ENCODE results near the gene DCLRE1A. TPM values are rescaled to one million over a fixed set of nuclear protein-coding genes. Genes with fewer than 3 reads are reported as not detected.
A peak's percentile ranks its signal among the peaks of the same experiment; 100 is the strongest.

Gene DCLRE1A
- total and polyA plus RNA-seq, 9 donors = 4.4 to 6.6 (median 5.5) TPM

GRCh38 chr10:113859261-113859660, 5.4 kb upstream of the DCLRE1A start:
- Histone ChIP-seq H3K27me3 (ENCODE audit: control insufficient read depth, insufficient read depth, low read length) (no peaks in the 10 kb centered on the region), H3K9me3 (replicated peaks; ENCODE audit: control insufficient read depth, low read depth, low read length) (no peaks in the 10 kb centered on the region), H3K4me1 (ENCODE audit: control insufficient read depth, insufficient read depth, low read length) (peaks cover 5% of the 10 kb centered on the region), H3K4me3 (ENCODE audit: low read length) (no peak overlapping the region), H3K27ac (ENCODE audit: low read length) (no peak overlapping the region), H3K36me3 (ENCODE audit: control insufficient read depth, insufficient read depth, low read length) (peaks cover 12% of the 10 kb centered on the region)
- WGBS (ENCODE audit: insufficient coverage) = no CpG with 5 or more reads among the region's 2 CpGs
- DNase-seq = no peak

GRCh38 chr10:113858541-113858940, 4.7 kb upstream of the DCLRE1A start:
- Histone ChIP-seq H3K36me3 (ENCODE audit: control insufficient read depth, insufficient read depth, low read length) (peaks cover 12% of the 10 kb centered on the region), H3K4me3 (ENCODE audit: low read length) (no peak overlapping the region), H3K27me3 (ENCODE audit: control insufficient read depth, insufficient read depth, low read length) (no peaks in the 10 kb centered on the region), H3K27ac (ENCODE audit: low read length) (no peak overlapping the region), H3K4me1 (ENCODE audit: control insufficient read depth, insufficient read depth, low read length) (peaks cover 5% of the 10 kb centered on the region), H3K9me3 (replicated peaks; ENCODE audit: control insufficient read depth, low read depth, low read length) (no peaks in the 10 kb centered on the region)
- WGBS (ENCODE audit: insufficient coverage) = no CpG with 5 or more reads among the region's 2 CpGs
- no peak for DNase-seq

GRCh38 chr10:113857210-113857609, 3.3 kb upstream of the DCLRE1A start:
- no peak for DNase-seq
- H3K27ac ChIP-seq (ENCODE audit: low read length) = no peak overlapping the region
- no peak overlapping the region for H3K4me3 ChIP-seq (ENCODE audit: low read length)
- peaks cover 12% of the 10 kb centered on the region for H3K36me3 ChIP-seq (ENCODE audit: control insufficient read depth, insufficient read depth, low read length)
- no peaks in the 10 kb centered on the region for H3K27me3 ChIP-seq (ENCODE audit: control insufficient read depth, insufficient read depth, low read length)
- peaks cover 5% of the 10 kb centered on the region for H3K4me1 ChIP-seq (ENCODE audit: control insufficient read depth, insufficient read depth, low read length)
- no peaks in the 10 kb centered on the region for H3K9me3 ChIP-seq (replicated peaks; ENCODE audit: control insufficient read depth, low read depth, low read length)

- H3K4me3 ChIP-seq (ENCODE audit: low read length) = no peak overlapping the region
- no peaks in the 10 kb centered on the region for H3K27me3 ChIP-seq (ENCODE audit: control insufficient read depth, insufficient read depth, low read length)
- peaks cover 9% of the 10 kb centered on the region for H3K36me3 ChIP-seq (ENCODE audit: control insufficient read depth, insufficient read depth, low read length)
- DNase-seq = no peak
- no CpG with 5 or more reads among the region's 1 CpG for WGBS (ENCODE audit: insufficient coverage)
- H3K9me3 ChIP-seq (replicated peaks; ENCODE audit: control insufficient read depth, low read depth, low read length) = no peaks in the 10 kb centered on the region
- H3K27ac ChIP-seq (ENCODE audit: low read length) = no peak overlapping the region
- H3K4me1 ChIP-seq (ENCODE audit: control insufficient read depth, insufficient read depth, low read length) = peaks cover 5% of the 10 kb centered on the region
Observed at GRCh38 chr10:113856563-113856962, 2.7 kb upstream of the DCLRE1A start.

- WGBS (ENCODE audit: insufficient coverage) = under 1% methylated on average over 61 of the region's 62 CpGs
- peak; percentile 73 for DNase-seq
Observed at GRCh38 chr10:113854761-113855588, 1.1 kb upstream of the DCLRE1A start.

GRCh38 chr10:113853578-113854012, 287 bp downstream of the DCLRE1A start:
- Histone ChIP-seq H3K9me3 (replicated peaks; ENCODE audit: control insufficient read depth, low read depth, low read length) (no peaks in the 10 kb centered on the region), H3K4me1 (ENCODE audit: control insufficient read depth, insufficient read depth, low read length) (peaks cover 5% of the 10 kb centered on the region), H3K4me3 (ENCODE audit: low read length) (peak overlapping the region; percentile 90), H3K27ac (ENCODE audit: low read length) (peak overlapping the region; percentile 94), H3K36me3 (ENCODE audit: control insufficient read depth, insufficient read depth, low read length) (peaks cover 2% of the 10 kb centered on the region), H3K27me3 (ENCODE audit: control insufficient read depth, insufficient read depth, low read length) (no peaks in the 10 kb centered on the region)
- 11% methylated on average over 5 of the region's 10 CpGs for WGBS (ENCODE audit: insufficient coverage)
- DNase-seq = no peak

More at GRCh38 chr10:113854761-113855588, 1.1 kb upstream of the DCLRE1A start:
- no peaks in the 10 kb centered on the region for H3K9me3 ChIP-seq (replicated peaks; ENCODE audit: control insufficient read depth, low read depth, low read length)
- peak overlapping the region; percentile 90 for H3K4me3 ChIP-seq (ENCODE audit: low read length)
- H3K27ac ChIP-seq (ENCODE audit: low read length) = peak overlapping the region; percentile 94
- peaks cover 5% of the 10 kb centered on the region for H3K36me3 ChIP-seq (ENCODE audit: control insufficient read depth, insufficient read depth, low read length)
- no peaks in the 10 kb centered on the region for H3K27me3 ChIP-seq (ENCODE audit: control insufficient read depth, insufficient read depth, low read length)
- peaks cover 5% of the 10 kb centered on the region for H3K4me1 ChIP-seq (ENCODE audit: control insufficient read depth, insufficient read depth, low read length)

- Histone ChIP-seq H3K36me3 (ENCODE audit: control insufficient read depth, insufficient read depth, low read length) (peaks cover 7% of the 10 kb centered on the region), H3K4me3 (ENCODE audit: low read length) (no peak overlapping the region)
Observed at GRCh38 chr10:113849946-113850345, 3.9 kb downstream of the DCLRE1A start.

GRCh38 chr10:113849140-113849803, 4.6 kb downstream of the DCLRE1A start:
- no peaks in the 10 kb centered on the region for H3K9me3 ChIP-seq (replicated peaks; ENCODE audit: control insufficient read depth, low read depth, low read length)
- H3K4me1 ChIP-seq (ENCODE audit: control insufficient read depth, insufficient read depth, low read length) = no peaks in the 10 kb centered on the region
- H3K4me3 ChIP-seq (ENCODE audit: low read length) = no peak overlapping the region
- 93% methylated on average over 2 of the region's 5 CpGs for WGBS (ENCODE audit: insufficient coverage)
- no peaks in the 10 kb centered on the region for H3K27me3 ChIP-seq (ENCODE audit: control insufficient read depth, insufficient read depth, low read length)
- peaks cover 7% of the 10 kb centered on the region for H3K36me3 ChIP-seq (ENCODE audit: control insufficient read depth, insufficient read depth, low read length)
- no peak overlapping the region for H3K27ac ChIP-seq (ENCODE audit: low read length)
- no peak for DNase-seq

More at GRCh38 chr10:113849946-113850345, 3.9 kb downstream of the DCLRE1A start:
- WGBS (ENCODE audit: insufficient coverage) = 96% methylated on average over 4 of the region's 7 CpGs
- Histone ChIP-seq H3K27me3 (ENCODE audit: control insufficient read depth, insufficient read depth, low read length) (no peaks in the 10 kb centered on the region), H3K9me3 (replicated peaks; ENCODE audit: control insufficient read depth, low read depth, low read length) (no peaks in the 10 kb centered on the region), H3K27ac (ENCODE audit: low read length) (no peak overlapping the region), H3K4me1 (ENCODE audit: control insufficient read depth, insufficient read depth, low read length) (no peaks in the 10 kb centered on the region)
- DNase-seq = no peak

GRCh38 chr10:113846036-113846435, 7.8 kb downstream of the DCLRE1A start:
- Histone ChIP-seq H3K36me3 (ENCODE audit: control insufficient read depth, insufficient read depth, low read length) (peaks cover 7% of the 10 kb centered on the region), H3K27me3 (ENCODE audit: control insufficient read depth, insufficient read depth, low read length) (no peaks in the 10 kb centered on the region), H3K4me3 (ENCODE audit: low read length) (no peak overlapping the region), H3K4me1 (ENCODE audit: control insufficient read depth, insufficient read depth, low read length) (no peaks in the 10 kb centered on the region), H3K9me3 (replicated peaks; ENCODE audit: control insufficient read depth, low read depth, low read length) (no peaks in the 10 kb centered on the region), H3K27ac (ENCODE audit: low read length) (no peak overlapping the region)
- DNase-seq = no peak
- no CpG with 5 or more reads among the region's 2 CpGs for WGBS (ENCODE audit: insufficient coverage)

- no peaks in the 10 kb centered on the region for H3K9me3 ChIP-seq (replicated peaks; ENCODE audit: control insufficient read depth, low read depth, low read length)
- peaks cover 7% of the 10 kb centered on the region for H3K36me3 ChIP-seq (ENCODE audit: control insufficient read depth, insufficient read depth, low read length)
- no peak overlapping the region for H3K27ac ChIP-seq (ENCODE audit: low read length)
- WGBS (ENCODE audit: insufficient coverage) = 67% methylated on average over 5 of the region's 6 CpGs
- H3K4me3 ChIP-seq (ENCODE audit: low read length) = no peak overlapping the region
- H3K4me1 ChIP-seq (ENCODE audit: control insufficient read depth, insufficient read depth, low read length) = no peaks in the 10 kb centered on the region
- no peaks in the 10 kb centered on the region for H3K27me3 ChIP-seq (ENCODE audit: control insufficient read depth, insufficient read depth, low read length)
- no peak for DNase-seq
Observed at GRCh38 chr10:113843972-113844485, 9.9 kb downstream of the DCLRE1A start.
